AG20443 (cell line): Measurements from ENCODE around the gene GSKIP.
A peak's percentile ranks its signal among the peaks of the same experiment; 100 is the strongest.

Source experiments
- DNase-seq: peaks from one replicate; pipeline ENCODE4 v3.0.0; 2012; ENCODE audit warnings: low spot score, mixed read lengths

GSKIP gene

DNA sequence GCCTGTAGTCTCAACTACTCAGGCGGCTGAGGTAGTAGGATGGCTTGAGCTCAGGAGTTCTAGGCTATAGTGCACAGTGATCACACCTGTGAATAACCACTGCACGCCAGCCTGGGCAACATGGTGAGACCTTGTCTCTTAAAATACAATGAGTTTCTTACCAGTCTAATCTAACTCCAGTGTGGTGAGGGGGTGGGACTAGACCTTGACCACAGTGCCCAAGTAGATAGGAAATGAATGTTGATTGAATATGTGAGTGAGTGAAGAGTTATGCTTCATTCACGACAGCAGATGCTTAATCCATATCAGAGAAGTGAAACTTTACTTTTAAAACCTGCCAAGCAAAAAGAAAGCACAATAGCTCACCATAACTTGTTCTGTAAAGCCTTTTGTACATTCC lies 17.4 kb downstream of the GSKIP start:
- DNase-seq: no peak

DNA sequence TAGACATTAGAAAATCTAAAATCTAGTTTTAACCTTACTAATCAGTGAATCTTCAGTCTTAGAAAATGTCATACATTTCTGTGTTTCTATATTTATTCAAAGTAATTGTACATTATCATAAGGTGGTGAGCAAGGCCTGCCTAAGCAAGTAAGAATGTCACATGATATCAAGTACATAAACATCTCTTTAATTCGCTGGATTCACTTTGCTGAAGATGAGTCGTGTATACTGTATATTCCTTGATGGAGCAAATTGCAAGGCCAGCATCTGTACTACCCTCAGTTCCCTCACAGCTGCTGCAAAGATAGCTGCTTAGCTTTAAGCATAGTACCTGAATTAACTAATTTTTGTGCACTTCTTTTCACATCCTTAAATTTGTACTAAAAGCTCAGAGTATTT lies 20.1 kb downstream of the GSKIP start:
- no peak for DNase-seq

DNA sequence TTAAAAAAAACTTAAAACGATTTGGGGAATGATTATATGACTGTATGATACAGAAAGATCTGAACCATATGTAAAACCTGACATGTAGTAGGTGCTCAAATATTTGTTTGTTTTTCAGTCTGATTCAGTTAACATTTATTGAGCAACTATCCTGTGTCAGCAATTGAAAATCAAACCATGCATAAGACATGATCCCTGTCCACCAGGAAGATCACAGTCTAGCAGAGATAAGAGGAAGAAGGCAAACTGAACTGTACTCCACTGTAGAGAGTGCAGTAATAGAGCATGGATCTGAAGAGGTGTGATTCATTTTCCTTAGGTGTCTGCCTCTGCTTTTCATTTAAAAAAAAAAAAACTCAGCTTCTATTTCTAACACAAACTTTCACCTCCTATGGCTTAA lies 20.7 kb downstream of the GSKIP start:
- DNase-seq: no peak

DNA sequence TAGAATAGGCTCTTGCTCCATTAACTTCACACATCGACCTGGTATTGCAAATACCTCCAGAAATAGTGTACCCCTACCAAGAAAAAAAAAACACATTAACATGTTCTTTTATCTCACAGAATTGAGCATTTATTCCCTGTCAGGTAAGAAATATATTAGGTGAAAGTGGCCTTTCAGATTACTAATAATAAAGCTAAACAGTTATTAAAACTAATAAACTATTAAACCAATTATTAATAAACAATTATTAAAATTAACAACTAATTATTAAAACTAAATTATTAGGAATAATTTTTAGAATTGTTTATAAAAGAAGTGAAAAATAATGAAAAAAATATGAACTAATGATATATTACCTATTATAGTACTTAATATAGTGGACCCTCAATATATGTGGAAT lies 21.4 kb downstream of the GSKIP start:
- DNase-seq: no peak

DNA sequence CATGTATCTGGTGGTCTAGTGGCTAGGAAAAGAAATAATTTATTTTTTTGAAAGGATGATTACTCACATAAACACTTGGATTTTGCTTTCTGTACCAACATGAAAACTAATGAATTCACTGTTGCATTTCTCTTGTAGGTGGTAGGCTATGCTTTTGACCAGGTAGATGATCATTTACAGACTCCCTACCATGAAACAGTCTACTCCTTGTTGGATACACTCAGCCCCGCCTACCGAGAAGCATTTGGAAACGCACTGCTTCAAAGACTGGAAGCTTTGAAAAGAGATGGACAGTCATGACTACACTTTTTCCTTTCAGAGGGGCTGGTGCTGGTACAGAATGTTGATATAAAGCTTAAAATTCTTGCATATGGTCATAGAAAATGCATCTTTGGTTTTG lies 22.1 kb downstream of the GSKIP start:
- no peak for DNase-seq

DNA sequence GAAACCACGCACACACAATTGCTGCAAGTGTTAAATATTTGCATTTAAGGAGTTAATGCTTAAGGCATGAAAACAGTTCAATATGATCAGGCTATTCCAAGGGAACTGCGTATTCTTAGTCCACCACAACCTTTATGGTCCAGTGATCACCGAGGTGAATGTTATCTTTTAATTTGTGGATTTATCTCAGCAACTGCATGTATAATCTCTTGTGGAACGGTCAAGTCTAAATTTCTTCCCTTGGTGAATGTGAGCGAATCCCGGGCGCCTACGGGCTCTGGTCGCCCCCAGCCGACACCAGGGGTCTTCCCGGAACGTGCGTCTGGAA lies 27.6 kb downstream of the GSKIP start:
- no peak for DNase-seq

DNA sequence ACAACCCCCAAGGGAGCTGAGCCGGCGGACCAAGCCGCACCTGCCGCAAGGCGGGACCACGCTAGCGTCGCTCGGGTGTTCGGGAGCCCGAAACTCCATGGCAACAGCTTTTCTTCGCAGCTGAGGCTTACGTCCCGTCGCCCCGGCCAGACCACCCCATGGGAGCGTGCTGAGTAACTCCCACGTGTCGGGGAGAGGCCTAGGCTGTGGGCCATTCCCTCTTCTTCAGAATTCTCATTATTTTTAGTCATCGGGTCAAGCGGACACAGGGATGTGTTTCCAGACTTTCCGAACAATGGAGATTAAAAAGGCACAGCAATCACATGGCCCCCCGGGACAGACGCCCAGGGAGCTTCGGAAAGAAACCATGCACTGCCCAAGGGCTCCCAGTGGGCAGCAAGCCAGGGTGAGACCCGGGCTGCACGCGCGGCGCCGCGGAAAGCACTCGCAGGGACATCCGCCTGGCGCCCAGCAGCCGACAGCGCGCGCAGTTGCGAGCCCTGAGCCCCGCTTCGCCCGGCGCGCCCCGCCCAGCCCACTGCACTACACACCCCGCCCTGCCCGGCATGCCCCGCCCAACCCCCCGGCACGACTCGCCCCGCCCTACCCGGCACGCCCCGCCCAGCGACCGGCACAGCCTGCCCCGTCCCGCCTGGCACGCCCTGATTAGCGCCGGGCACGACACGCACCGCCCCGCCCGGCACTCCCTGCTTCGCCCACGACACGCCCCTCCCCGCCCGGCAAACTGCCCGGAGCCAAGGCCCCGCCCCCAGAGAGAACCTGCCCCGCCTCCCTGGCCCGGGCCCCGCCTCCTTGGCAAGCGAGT lies 28.2 kb downstream of the GSKIP start:
- DNase-seq: peak; percentile 100

DNA sequence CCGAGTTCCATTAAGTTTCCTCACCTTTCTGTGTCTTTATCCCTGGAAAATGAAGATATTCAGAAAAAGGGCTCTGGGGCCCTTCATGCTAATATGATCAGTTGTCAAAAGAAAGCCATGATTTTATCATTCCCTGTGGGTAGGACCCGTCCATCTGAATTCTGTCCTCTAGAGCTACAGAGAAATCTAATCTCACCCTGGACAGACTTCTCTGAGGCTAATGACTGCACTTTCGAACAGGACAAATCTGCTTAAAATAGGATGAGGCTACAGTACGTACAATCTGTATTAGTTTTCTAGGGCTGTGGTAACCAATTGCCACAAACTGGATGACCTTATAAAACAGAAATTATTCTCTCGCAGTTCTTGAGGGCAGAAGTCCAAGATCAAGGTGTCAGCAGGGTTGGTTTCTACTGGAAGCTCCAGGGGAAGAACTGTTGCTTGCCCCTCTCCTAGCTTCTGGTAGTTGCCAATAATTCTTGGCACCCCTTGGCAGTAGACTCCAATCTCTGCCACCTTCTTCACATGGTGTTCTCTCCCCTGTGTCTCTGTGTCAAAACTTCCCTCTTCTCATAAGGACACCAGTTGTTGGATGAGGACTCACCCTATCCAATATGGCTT lies 29.9 kb downstream of the GSKIP start:
- DNase-seq: no peak

DNA sequence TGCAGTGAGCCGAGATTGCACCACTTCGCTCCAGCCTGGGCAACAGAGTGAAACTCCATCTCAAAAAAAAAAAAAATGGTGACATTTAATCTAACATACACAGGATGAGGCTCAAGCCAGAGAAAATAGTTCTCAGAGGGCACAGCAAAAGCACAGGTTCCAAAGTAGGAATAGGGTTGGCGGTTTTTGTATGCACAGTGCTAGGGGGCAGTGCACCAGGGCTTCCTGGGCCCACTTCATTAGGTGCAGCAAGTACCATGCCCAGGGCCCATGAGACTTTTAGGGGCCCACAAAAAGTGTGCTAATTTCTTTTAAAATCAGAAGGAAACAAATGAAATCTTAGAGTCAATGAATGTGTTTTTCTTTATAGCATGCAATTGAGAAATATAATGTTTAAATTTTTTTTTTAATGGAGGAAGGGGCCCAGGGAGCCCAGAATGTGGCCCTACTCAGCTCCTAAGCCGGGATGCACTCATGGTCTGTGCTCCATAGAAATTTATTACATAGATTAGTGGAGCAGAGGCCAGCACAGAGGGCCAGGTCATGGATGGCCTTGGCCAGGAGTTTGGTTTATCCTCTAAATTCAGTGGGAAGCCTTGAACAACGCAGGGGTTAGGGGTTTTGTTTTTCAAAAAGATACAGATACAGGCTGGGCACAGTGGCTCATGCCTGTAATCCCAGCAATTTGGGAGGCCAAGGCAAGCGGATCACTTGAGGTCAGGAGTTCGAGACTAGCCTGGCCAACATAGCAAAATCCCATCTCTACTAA lies 30.9 kb downstream of the GSKIP start:
- DNase-seq: no peak

DNA sequence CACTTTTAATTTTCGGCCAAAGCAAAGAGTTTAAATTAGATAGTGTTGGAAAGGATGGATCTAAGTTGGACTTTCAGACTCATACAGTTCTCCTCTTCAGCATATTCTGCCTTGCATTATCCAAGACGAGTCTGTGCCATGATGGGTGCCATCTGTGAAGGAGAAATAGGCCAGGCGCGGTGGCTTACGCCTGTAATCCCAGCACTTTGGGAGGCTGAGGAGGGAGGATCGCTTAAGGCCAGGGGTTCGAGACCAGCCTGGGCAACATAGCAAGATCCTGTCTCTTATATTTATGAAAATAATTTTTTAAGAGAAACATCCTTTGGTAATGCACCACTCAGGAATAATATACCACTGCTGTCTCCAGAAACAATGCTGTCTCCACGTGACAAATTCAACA lies 35.1 kb downstream of the GSKIP start:
- DNase-seq: no peak

DNA sequence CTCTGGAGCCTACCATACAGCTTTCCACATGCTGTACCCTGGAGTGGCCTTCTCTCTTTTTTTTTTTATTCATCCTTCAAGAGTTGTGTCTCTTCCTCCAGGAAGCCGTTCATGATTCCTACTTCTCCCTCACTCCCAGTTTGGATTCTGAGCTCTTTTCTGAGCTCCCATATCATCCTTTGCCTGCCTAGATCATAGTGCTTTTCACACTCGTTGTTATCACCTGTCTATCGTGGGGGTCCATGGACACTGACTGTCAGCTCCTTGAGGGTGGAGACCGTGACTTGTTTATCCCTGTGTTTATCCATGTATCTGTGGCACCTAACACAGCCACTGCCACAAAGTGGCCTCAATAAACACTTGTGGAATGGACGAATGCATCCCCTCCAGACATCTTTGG lies 35.6 kb downstream of the GSKIP start:
- DNase-seq: no peak

DNA sequence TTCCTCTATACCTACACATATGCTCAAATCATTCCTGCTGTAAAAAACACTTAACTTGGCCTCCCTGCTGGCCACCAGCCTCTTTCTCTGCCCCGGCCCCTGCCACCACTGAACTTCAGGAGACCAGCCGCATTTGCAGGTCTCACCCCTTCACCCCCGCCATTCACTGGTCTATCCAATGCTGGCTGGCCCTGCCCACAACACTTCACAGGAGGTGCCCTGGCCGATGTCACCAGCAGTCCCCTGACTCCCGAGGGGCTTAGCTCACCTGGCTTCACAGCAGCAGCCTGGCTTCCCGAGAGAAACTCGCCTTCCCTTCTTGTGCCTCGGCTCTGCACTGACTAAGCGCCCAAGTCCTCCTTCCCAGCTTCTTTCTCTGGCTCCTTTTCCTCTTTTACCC lies 36.1 kb downstream of the GSKIP start:
- DNase-seq: no peak

DNA sequence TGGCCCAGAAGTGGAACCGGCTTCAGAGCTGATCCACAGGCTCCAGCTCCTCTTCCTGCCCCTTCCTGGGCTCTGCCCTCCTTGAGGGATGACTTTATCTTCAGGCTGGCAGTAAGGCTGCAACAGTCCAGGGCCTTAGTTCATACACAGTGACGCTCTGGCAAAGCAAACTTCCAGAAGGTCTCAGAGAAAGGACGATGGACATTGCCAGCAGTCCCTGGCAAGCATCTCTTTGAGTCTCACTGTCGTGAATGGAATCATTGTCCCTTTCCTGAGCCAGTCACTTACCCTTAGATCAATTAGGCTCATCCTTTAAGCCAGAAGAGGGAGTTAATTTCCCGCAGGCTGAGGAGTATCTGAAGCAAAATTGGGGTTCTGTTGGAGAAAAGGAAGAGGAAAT lies 37.2 kb downstream of the GSKIP start:
- DNase-seq: no peak

DNA sequence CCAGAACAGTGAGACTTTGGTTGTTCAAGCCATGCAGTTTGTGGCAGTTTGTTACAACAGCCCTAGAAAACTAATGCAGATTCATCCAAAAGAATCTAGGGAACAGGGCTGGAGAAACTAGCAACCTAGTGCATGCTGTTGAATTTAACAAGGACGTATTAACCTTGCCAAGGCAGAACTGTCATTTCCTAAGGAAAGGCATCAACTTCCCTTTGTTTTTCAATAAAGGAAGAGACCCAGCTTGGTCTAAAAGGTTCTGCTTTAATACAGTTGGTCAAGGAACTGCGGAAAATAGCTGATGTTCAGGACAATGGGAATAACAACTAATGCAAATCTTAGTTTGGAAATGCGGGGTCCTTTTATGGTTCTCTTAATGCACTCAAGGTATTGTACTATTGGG lies 40.1 kb downstream of the GSKIP start:
- no peak for DNase-seq

DNA sequence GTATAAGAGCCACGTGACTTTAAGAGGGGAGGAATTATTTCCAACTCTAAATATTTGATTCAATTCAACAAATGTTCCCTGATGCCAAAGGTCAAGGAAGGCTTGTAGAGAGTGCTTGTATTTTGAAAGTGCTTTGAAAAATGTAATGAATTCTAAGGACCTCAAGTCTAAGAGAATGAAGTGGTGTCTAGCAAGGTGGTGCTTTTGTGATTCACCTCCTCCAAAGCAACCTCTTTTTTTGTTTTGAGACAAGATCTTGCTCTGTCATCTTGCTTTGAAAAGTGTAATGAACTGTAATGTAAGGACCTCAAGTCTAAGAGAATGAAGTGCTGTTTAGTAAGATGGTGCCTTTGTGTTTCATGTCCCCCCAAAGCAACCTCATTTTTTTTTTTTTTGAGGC lies 42.4 kb downstream of the GSKIP start:
- no peak for DNase-seq

DNA sequence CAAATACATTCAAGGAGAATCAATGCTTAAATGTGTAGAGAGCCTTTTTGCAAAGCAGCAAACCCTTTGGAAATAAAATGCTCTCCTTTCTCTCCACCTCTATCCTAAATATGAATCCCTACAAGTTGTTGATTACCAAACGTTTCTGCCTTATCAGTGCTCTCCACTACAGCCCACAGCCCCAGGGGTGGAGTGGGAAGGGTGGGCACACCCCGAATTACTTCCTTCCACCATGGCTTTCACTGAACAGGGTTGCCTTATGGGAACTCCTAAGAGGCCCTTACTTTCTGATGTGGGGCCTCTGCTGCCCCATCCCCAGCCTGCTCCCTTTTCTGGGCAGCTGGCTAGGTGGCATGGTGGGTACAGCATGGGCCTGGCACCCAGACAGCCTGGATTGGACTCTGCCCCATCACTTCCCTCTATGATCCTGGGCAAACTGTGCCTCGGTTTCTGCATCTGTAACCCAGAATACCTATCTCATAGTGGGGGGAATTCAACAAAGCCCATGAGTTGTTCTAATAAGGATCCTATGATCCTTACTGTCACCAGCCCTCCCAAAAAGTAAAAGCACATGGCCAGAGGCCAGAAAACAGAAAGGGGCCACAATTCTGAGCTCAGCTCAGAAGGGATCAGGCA lies 44.7 kb downstream of the GSKIP start:
- no peak for DNase-seq

DNA sequence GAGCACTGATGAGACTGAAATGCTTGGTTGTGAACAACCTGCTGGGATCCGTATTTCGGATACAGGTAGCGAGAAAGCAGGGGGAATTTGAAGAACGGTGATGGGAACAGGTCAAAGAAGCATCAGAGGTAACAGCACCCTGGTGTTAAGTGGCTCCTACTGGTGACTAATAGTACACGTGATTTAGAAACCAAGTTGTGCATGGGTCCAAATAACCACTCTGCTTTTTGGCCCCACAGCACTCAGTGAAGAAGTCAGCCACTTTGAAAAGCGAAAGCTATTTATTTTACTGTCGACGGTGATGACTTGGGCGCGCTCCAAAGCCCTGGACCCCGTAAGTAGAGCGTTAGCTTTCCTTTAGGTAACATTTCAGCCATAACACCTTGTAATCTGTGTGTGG lies 45.3 kb downstream of the GSKIP start:
- DNase-seq: no peak

DNA sequence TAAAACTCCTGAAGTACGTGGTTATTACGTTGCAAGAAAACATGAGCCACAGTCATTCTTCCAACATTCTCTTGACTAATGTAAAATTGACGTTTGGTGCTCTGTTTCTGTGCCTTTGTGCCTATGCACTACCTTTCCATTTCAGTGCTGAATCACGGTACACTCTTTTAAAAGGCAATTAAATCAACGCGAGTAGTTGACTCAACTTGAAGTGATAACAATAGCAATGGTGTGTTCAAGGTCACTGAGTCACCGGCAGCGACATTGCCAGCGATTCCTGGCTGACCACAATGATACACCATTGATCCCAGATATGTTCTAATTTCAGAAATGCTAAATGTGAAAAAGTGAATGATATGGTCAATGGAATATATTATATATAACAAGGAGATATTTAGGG lies 46.4 kb downstream of the GSKIP start:
- DNase-seq: no peak

DNA sequence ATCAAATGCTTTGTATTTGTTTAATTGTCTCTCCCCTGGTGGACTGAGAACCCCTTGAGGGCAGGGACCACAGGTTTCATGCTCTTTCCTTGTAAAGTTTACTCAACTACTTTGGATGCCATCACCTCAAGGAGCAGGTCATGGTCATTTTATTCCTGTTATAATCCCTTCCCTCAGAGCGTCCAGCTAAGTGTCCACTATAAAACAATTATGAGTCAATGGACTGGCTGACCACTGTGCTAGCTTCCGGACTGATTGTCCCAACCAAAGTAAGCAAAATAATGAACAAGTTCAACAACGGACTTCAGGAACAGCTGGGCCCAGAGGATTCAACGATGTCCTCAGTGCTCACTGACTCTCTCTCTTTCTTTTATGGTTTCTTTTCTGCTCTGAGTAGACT lies 46.8 kb downstream of the GSKIP start:
- DNase-seq: no peak

DNA sequence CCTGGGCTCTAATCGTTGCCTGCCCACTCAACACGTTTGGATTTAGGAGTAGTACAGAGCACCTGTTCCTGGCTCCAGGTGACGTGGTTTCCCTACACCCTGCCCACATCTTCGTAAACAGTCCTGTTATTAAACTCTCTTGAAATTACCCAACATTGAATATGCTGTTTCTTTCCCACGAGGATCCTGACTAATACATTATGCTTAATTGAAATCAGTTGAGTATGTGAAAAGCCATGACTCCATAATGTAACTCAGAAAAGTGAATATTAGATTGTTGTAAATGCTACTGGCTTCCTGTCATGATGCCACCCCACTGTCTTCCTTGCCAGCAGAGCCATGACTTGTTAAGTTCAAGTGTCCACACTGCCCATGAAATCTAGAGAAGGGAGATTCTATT lies 50.2 kb downstream of the GSKIP start:
- peak; percentile 5 for DNase-seq

DNA sequence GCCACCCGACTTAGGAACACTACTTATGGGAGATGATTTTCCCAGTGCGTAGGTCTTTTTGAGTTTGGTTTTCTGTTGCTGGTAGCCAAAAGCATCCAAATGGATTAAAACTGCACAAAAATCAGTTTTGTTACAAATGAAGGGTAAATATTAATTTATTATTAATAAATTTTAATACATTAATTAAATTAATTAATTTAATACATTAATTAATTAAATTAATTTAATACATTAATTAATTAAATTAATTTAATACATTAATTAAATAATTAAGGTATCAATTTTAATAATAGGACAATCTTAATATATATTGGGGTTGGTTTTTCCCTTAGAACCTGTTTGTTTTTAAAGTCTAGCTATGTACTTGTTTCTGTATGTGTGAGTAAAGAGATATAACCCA lies 52.2 kb downstream of the GSKIP start:
- DNase-seq: no peak

DNA sequence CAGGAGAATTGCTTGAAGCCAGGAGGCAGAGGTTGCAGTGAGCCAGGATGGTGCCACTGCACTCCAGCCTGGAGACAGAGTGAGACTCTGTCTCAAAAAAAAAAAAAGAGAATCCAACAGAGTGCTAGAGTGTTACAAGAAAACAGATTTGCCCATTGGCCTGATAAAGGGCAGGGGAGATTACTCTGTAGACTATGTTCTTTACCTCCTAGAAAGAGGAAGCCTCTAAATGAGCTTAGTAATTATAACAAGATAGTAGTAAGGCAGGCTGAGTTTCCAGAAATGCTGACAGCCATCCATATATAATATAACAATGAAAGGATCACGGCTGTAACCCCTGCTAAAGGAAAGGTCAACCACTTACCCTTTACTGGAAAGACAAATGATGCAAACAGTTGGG lies 53.0 kb downstream of the GSKIP start:
- DNase-seq: no peak

DNA sequence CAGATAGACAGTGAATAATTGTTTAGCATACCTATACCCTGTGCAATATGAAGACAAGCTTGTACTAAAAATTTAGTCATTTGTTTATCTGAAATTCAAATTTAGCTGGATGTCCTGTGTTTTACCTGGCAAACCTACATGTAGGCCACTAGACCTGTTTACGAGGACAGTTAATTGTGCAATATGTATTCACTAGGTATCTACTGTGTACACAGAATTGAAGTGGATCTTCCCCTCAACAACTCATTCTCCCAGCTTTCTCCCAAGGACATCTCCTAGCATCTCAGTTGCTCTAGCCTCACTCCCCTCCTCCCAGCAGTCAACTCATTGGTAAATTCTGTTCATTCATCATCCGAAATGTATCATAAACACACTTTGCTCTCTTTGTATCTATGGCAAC lies 53.9 kb downstream of the GSKIP start:
- DNase-seq: no peak
